Activated CD4-positive, CD25-positive, alpha-beta regulatory T cell treated with anti-CD3 and anti-CD28 coated beads, Interleukin-2, amount 50 U/mL, for 72 hours (primary cell): ENCODE data around the gene SLX4IP.
"Not testable (repeated sequence)": the region's sequence is repeated elsewhere in the genome, so short reads cannot be mapped to it uniquely, and the experiment has no call there.

Experiments used
- DNase-seq: peaks from one replicate; pipeline ENCODE4 v3.0.0; 2021

SLX4IP gene

DNA sequence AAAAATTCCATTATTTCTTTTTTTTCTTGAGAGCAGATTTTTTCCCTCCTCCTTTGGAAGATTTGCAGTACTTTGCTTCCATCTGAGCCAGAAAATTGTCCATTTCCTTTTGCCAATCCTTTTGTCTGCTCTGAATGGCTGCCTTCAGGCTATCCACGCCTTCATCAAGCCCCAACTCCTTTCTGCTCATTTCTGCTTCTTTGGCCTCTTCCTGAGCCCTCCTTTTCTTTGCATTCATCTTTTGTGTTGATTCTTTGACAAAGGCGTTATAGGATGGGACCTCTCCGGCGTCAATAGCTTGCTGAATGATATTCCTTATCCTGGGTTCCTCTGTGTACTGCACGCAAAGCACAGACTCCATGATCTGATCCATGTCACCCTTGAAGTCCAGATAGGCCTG lies 178.3 kb downstream of the SLX4IP start:
- DNase-seq, result not testable (repeated sequence)

DNA sequence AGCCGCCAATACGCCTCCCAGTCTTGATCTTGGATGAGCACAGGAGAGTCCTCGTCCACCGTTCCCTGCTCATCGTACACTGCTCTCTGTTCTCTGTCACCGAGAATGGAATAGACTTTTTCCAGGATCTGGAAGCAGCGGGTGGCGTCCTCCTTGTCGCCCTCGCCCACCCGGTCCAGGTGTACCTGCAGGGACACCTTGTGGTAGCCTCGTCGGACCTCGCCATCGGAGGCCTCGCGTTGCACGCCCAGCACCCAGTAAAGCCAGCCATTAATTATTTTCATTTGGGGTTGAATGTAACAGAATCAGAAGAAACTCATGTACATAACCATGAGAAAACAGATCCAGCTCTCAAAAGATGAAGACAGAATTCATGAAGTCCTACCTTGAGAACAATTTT lies 178.8 kb downstream of the SLX4IP start:
- DNase-seq, result no peak

DNA sequence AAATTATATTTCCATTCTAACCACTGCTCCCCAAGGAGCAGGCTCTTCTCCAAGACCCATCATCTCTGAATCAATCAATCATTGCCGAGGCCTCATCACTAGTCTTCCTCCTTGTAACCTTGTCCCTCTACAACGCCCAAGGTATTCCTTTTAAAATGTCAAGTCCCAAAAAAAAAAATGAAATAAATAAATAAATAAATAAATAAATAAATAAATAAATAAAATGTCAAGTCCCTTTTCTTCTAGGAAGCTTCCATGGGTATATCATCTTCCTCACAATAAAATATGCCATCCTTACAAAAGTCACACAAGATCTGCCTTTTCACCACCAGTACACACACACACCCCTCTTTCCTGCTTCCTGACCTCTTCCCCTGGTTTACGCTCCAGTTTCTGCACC lies 181.1 kb downstream of the SLX4IP start:
- DNase-seq, result no peak

DNA sequence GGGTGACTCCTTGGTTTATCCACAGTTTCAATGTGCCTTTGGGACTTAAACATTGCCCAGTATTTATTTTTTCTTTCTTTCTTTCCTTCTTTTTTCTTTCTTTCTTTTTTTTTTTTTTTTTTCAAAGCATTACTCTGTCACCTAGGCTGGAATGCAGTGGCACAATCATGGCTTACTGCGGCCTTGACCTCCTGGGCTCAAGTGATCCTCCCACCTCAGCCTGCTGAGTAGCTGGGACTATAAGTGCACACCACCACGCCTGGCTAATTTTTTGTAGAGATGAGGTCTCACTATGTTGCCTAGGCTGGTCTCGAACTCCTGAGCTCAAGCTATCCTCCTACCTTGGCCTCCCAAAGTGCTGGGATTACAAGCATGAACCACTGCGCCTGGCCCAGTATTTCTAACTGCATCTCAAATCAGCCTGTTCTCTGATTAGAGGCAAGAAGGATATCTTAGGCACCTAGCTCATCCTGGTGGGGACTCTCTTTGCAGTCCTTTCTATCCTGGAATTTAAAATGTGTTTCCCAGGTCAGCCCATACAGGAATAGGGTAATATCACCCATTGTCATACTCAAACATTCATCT lies 182.5 kb downstream of the SLX4IP start:
- not testable (repeated sequence) for DNase-seq

DNA sequence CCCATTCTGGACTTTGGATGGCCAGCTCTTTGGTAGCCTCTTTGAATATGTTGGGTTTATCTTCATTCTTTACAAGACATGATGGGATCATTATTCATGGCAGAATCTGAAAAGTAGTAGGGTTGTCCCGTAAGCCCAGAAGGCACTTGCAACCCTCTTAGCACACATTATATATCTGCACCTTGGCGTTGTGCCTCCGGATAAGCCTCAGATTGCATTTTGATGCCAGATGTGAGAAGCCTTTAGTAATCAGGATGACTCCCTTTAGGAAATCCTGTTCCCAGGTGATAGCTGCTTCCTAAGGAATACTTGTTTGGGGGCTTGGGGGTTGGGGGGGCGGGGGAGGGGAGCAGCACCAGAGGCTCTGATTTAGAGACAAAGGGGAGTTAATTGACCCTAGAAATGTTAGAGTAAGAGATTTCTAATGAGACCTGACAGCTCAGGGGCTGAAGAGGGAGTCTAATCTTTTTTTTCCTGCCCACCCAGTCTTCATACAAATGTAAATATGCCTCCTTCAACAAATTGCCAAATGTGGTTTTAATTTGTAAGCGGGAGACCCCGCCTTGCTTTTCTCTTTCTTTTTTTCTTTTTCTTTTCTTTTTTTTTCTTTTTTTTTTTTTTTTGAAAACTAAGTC lies 183.6 kb downstream of the SLX4IP start:
- no peak for DNase-seq

DNA sequence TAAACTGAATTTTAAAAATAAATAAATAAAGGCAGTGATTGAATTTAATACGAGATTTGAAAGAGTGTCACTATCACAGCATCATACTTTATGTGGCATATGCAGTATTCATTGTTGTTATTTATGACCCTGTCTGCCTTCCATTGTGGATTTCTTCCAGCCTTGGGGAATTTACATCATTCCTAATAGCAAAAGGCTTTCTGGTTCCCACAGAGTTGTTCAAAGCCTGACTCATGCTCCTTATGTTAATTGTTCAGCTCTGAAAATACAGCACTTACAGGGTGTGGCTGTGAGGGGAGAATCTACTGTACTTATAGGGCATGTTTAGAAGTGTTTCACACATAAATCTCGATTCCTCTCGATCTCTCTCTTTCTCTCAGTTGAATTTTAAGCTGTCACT lies 184.3 kb downstream of the SLX4IP start:
- DNase-seq, result no peak

DNA sequence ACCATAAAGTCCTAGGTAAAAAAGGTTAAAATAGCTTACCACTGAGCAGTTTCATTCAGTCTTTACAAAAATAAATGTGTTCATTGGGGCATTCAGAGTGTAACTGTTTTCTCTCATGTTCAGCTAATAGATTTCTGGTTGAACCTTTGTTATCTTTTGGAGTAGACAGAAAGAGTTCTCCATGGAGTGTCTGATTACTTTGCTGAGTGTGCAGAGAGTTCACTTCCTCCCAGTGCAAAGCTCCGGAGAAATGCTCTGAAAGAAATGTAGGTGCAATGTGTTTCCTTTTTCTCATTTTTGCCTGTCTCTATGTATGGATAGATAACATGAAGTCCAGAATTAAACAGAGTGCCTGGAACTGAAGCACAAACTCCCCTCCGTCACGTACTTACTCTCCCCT lies 186.0 kb downstream of the SLX4IP start:
- DNase-seq, result no peak

DNA sequence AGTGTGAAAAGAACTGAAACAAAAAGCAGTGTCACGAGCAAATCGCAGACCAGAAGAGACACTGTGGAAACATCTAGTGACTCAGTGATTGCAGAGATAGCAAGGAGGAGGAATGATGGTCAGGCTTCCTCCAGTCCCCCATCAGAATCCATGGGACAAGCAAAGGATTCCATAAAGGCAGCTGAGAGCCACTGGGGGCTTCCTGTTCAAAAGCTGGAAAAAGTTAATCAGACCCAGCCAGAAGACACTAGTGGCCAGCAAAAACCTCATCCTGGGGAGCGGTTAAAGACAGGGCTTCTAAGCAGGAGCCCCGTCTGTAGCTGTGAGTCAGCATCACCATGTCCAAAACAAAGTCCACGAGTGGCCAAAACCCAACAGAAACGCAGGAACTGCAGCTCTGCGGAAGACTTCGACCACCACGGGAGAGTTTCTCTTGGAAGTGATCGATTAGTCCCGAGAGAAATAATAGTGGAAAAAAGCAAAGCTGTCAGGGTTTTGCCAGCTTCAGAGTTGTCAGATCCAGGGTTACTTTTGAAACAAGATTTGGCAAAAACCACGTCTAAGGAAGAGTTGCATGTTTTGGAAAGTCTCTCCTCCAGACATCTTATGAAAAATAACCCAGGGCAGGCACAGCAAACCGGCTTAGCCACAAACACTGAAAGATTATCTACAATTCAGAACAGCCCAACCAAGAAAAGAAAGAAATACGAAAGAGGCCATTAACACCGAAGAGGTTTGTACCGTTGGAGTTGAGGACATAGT lies 187.7 kb downstream of the SLX4IP start:
- no peak for DNase-seq

DNA sequence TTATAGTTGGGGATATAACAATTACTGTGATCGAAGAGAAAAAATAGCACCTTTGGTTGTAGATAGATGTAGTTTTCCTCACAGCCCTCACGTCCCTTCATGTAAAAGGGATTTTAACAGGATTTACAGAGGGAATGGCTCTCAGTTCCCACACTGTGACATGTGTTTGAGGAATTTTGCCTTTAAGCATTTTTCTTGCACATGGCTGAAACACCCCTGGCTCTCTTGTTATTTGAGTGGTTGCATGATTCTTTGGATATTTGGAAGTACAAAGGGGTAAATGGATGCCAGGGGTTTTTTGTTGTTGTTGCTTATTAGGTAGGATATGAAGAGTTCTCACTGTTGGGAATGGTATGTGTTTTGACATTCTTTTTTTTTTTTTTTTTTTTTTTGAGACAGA lies 190.5 kb downstream of the SLX4IP start:
- DNase-seq, result no peak

DNA sequence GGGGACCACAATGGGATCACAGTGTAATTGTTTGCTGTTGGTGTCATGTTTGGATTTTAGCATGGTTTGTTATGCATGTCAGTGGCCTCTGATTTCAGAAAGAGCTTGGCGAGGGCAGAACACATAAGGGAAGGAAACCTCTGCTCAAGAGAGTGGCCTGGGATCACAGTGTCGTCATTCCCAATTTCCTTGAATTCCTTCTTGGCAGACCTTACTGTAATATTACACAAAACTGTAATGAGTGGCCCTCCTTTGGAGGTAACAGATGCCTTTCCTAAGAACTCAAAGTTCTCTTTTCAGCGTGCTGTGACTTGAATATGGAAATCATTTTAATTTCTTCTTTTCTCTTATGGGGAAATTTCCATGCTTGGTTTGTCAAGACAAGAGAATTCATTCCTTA lies 191.8 kb downstream of the SLX4IP start:
- DNase-seq, result no peak

DNA sequence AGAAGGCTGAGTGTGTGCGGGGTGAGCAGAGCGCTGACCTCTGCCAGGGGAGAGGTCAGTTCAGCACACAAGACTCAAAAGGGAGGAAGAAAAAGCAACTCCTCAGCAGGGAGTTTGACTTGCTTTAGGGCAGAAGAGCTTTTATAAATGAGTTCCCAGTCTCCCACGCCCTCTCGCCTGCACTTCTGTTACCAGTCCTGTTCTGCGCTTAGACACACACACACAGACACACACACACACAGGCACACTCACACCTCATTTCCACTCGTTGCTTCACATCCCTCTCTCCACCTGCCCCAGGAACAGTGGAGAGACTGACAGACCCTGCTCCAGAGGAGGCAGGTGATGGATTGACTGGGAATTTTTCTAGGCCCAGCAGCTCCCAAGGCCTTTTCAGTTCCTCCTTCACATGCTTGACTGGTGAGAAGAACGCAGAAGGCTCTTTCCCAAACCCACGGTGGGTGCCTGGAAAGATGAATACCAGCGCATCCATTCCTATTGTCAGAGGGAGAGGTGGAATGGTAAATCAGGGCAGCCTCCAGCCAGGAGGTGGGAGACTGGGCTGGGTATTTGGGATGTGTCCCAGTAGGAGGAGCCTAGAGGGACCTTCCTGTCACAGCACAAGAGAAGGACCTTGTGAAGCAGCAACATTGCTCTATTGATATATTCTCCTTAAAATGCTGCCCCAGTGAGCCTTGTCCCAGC lies 195.0 kb downstream of the SLX4IP start:
- no peak for DNase-seq

DNA sequence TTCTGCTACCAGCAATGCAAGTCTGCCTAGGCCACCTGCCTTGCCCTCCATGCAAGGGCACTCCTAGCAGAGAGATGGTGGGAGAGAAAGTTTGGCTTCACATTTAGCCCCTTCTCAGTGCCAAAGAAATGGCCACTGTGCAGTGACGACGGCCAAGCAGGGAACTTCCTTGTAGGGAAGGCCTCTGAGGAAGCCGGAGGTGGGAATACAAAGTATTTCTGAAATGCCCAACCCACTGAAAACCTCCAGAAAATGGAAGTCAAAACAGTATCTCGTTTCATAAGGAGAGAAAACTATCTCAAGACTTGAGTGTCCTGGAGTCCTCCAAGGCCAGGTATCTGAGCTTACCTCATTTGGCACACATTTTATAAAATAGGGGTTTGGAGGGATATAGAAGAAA lies 196.0 kb downstream of the SLX4IP start:
- DNase-seq, result no peak

DNA sequence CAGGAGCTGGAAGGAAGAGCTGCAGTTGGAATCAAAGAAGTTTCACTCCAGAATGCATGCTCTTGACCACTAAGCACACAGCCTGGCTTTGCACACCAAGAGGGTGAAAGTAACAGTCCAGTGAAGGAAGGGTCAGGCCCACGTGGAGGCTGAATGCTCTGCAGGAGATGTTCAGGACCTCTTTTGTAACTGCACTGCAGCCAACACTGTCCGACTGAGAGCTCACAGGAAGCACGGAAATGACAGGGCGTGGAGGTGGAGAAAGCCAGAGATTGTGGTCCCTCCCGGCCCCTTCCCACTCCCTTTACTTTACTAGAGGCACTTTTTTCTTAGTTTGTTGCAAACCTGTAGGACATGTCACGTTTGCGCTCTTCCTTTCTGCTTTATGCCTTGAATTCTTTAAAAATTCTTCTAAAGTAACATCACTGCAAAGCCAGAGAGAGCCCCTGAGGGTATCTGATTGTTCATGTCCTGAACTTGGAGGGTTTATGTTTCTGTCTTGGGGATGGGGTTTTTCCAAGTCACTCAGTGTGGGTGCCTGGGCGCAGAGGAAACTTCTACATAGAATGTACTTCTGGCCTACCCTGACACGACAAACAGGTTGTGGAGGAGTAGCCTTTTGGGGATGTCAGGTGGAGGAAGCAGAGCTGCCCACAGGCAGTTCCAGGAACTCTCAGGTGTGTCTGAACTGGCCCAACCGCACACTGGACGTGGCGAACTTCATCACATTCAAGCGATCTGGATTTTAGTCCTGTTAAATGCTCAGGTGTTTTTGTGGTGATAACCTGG lies 197.8 kb downstream of the SLX4IP start:
- no peak for DNase-seq

DNA sequence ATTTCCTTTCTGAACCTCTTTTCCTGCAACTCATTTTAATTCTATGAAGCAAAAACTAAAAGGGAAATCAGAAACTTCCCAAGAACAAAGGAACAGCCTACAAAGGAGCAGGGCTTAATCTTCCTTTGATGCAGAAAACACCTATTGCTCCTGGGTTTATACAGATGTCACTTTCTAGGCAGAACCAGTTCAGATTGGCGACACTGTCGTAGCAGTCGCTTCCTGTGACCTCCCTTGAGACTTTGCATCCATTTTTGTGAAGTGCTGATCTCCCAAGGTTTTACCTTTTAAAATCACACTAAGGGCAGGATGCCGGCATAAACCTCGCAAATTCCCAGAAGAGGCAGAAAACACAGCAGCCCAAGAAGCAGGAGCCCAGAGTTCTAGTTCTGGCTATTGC lies 198.6 kb downstream of the SLX4IP start:
- DNase-seq, result no peak

DNA sequence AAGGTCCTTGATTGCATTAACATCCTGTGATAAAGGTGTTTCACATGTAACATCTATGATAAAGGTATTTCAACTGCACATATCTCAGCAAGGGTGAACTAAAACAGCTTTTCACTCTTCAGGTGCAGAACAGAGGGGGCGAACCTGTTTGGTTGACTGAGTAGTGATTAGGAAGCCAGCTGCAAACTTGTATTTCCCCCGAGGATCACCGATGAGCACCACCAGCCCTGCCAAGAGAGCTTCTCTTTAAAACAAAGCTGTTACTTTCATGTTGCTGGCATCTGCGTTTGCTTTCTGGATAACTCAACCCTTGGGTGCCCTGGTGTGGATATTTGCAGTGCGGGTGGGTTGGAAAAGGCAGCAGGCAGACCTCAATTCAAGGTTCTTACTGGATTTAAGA lies 199.1 kb downstream of the SLX4IP start:
- no peak for DNase-seq

DNA sequence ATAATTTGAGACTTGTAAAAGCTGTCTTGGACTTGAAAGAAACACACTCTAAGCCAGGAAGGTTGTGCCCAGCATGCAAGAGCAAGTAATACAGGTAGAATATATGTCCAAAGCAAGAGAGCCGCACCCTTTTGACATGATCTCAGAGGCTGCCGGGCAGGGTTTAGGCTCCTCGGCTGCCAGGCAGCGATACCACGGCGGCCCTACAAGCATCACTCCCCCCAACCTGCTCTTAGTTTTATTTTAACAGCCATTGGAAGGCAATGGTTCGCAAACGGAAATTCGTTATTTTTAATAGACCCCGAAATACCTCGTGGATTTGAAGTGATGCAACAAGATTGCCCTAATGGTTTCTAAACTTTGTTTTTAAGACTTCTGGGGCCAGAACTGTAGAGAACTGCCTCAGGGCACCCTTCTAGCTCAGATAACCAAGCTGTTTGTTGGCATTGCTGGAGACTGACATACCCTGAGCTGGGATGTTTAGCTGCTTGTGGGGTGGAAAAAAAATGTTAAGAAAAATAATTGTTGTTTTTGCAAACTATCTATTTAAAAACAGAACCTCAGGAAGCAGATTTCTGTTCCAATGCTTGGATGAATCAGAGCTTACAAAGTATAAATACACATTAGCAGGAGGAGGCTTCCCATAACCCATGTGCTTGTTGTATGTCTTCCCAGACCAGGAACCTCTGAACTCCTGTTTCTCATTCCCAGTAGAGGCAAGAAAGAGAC lies 199.7 kb downstream of the SLX4IP start:
- DNase-seq, result no peak

DNA sequence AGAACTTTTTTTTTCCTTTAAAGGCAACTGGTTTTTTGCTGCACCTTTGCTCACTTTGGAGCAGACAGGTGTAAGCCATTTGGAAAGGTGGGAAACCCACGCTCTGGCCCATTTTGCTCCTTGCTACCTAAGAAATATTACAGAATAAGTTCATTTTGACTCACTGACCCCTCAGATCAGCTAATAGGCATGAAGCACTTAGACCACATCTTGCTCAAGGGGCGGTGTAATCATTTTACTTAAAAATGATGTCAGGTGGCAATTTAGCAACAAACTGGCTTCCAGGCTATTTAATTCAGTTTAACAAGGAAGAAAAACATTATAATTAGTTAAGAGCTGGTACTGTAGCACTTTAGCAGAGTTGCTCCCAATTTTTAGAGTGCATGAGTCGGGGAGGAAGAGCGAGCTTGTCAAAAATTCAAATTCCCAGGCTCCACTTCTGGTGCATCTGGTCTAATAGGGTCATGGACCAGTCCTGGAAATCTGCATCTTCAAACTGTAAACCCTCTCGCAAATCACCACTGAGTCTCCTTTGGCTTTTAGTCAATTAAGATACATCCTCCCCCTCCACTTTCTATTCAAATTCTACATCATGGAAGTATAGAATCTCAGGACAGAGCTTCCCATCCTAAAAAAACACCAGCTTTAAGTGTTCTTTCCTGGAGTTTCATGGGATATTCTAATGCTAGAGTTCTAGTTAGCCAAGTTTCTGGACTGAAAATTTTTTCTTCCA lies 200.5 kb downstream of the SLX4IP start:
- DNase-seq, result no peak

DNA sequence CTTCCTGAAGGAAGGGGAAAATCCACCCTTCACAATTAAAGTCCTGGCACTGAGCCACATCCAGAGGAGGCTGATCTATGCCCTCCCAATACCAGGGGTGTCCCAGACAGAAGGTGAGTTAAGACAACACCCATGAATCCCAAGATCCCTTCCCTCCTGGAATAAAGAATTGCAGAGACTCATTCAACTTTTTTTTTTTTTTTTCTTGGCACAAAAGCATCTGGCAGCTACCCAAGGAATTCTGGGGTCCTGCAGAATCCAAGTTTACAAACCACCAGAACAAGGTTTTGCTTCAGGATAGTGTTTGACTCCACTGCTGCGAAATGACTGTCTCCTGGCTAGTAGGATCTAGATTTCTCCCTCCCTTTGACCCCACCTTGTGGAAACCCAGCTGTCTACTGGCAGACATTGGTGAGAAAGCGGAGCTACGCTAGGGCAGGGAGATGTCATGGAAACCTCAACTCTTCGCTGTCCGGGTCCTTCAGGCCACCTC lies 201.3 kb downstream of the SLX4IP start:
- no peak for DNase-seq

DNA sequence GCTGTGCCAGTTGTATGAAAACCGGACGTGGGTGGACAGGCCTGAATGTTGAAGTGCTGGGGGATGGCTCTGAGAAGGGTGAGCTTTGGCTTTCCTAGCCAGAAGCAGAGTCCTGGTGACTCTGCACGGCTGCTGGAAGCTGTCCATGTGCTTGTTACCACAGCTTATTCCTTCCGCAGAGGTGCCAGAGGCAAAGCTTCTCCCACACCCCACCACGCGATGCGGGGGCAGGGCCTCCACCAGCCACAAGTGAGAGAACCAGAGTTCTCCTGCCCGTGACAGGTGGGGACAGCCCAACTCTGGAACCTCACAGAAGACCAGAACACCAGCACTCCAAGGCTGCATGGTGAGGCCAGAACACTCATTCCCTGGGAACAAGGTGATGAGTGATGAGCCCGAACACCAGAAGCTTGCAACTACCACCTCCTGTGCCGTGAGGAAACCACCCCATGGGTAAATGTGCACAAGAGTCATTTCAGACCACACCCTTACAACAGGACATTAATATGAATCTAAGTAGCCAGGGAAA lies 202.0 kb downstream of the SLX4IP start:
- DNase-seq, result no peak

DNA sequence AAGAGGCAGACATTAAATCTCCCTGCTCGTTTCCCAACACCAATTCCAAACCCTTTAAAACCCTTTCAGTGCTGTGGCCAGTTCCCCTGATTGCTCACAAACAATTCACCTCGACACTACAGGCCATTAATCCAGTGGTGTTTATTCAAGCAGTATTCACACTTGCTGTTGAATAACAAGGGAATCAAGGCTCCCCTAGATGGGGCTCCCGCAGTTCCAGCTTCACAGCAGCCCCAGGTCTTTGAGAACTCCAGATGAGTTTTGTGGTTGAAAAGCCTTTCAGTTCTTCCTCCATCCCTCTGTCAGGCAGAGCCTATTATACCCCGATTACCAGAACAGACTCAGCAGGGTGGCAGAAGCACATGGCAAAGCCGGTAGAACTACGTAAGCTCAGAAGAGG lies 202.5 kb downstream of the SLX4IP start:
- DNase-seq, result no peak

DNA sequence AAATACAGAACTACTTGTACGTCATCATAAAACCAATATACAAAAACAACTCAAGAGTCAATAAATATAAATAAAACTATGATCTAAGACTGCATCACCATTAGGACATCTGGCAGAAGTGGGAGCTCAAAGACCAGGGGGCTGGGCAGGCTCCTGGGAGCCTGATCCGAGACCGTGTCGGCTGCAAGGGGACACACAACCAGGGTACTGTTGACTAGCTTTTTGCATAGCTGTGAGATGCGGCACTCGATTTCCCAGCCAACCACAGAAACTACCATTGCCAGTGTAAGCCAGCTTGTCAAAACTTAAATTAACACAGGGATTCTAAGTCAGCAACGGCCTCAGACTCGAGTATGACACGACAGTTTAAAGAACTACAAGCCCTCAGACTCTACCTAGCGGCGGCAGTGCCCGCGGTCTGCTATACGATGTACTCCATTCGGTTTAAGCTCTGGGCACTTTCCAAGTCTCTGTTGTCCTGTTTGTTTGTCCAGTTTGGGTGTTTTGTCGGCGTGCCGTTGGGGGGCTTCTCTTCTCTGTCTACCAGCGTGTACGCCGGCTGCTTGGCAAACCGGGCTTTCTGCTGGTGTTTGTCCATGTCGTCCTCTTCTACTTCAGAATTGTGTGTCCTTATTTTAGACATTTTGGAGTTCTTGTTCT lies 204.1 kb downstream of the SLX4IP start:
- DNase-seq, result no peak
